IPS-15b (cell line): ENCODE results near the gene BUB1B.
"Not testable (repeated sequence)": the region's sequence is repeated elsewhere in the genome, so short reads cannot be mapped to it uniquely, and the experiment has no call there.

ENCODE experiments used
- H3K27me3 ChIP-seq: one replicate; pipeline ENCODE4 v1.6.1; 2013; ENCODE audit warnings: low read length; ENCODE audit not compliant: control insufficient read depth, insufficient read depth
- H3K36me3 ChIP-seq: one replicate; pipeline ENCODE4 v1.6.1; 2013; ENCODE audit warnings: low read length; ENCODE audit not compliant: control insufficient read depth, insufficient read depth
- H3K4me1 ChIP-seq: one replicate; pipeline ENCODE4 v1.6.1; 2013; ENCODE audit warnings: mild to moderate bottlenecking, low read length; ENCODE audit not compliant: control insufficient read depth, insufficient read depth
- H3K4me3 ChIP-seq: one replicate; pipeline ENCODE4 v1.5.1; 2013; ENCODE audit warnings: low read depth, low read length
- H3K9ac ChIP-seq: one replicate; pipeline ENCODE4 v1.6.1; 2013; ENCODE audit warnings: low read depth, mild to moderate bottlenecking, low read length
- H3K9me3 ChIP-seq: one replicate; pipeline ENCODE4 v1.6.1; 2013; ENCODE audit warnings: mild to moderate bottlenecking, low read length; ENCODE audit not compliant: control insufficient read depth, insufficient read depth

Gene BUB1B

DNA sequence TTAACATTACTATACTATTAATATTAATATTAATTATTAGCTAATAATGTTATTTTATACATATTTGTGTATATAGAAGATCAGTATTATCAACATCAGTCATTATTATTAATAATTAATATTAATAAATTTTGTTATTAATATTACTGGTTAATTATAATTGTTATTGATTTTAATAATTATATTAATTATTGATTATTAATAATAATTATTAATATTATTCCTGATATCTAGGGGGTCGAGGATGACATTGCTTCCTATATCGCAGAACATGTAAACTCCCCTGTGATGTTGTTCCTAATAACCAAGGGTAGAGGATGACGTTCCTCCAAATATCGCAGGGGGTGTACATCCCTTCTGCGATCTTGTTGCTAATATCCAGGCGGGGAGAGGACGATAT is 34.9 kb upstream of the BUB1B start:
- Histone ChIP-seq H3K9ac (no peak overlapping the region), H3K27me3 (no peaks in the 10 kb centered on the region), H3K4me3 (no peak overlapping the region)

DNA sequence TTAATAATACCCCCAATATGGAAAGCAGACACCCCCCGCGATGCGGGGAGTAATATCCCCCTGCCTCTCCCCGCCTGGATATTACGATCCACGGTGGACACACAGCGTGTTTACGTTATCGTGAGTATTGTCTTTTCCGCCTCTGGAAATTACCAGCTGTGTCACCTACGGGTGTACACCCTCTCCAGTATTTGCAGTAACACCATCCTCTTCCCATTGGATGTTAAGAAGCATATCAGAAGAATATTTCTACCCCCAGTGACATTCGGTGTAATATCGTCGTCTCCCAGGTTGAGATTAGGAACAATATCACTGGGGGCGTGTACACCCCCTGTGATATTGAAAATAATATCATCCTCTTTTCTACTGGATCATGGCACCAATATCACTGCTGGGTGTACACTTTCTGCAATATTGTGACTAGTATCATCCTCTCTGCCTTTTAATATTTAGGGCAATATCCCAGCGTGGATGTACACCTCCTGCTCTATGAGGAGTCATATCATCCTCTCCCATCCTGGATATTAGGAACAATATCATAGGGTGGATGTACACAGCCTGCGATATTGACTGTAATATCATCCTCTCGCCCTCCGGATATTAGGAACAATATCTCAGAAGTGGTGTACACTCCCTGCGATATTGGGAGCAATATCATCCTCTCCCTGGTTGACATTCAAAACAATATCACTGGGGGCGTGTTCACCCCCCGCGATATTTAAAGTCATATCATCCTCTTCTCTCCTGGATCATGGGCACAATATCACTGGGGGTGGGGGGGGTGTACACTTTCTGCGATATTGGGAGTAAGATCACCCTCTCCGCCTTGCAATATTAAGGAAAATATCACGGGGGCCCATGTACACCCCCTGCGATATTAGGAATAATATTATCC is 31.9 kb upstream of the BUB1B start:
- Histone ChIP-seq H3K9ac (no peak overlapping the region), H3K9me3 (no peaks in the 10 kb centered on the region), H3K4me1 (no peaks in the 10 kb centered on the region), H3K27me3 (no peaks in the 10 kb centered on the region), H3K4me3 (no peak overlapping the region), H3K36me3 (no peaks in the 10 kb centered on the region)

More for the DNA sequence above, 34.9 kb upstream of the BUB1B start:
- H3K9me3 ChIP-seq = no peaks in the 10 kb centered on the region
- H3K36me3 ChIP-seq = no peaks in the 10 kb centered on the region
- H3K4me1 ChIP-seq = no peaks in the 10 kb centered on the region

DNA sequence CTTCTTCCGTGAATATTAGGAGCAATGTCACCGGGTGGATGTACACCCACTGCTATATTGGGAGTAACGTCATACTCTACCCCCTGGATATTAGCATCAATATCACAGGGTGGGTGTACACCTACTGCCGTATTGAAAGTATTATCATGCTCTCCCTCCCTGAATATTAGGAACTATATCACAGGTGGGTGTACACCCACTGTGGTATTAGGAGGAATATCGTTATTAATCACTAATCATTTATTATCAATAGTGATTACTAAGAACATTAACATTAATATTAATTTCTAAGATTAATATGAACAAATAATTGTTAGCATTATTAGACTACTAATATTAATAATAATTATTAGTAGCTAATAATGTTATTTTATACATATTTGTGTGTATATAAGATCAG is 30.8 kb upstream of the BUB1B start:
- Histone ChIP-seq H3K27me3 (no peaks in the 10 kb centered on the region), H3K9me3 (no peaks in the 10 kb centered on the region), H3K9ac (no peak overlapping the region), H3K4me3 (no peak overlapping the region), H3K4me1 (no peaks in the 10 kb centered on the region), H3K36me3 (no peaks in the 10 kb centered on the region)

DNA sequence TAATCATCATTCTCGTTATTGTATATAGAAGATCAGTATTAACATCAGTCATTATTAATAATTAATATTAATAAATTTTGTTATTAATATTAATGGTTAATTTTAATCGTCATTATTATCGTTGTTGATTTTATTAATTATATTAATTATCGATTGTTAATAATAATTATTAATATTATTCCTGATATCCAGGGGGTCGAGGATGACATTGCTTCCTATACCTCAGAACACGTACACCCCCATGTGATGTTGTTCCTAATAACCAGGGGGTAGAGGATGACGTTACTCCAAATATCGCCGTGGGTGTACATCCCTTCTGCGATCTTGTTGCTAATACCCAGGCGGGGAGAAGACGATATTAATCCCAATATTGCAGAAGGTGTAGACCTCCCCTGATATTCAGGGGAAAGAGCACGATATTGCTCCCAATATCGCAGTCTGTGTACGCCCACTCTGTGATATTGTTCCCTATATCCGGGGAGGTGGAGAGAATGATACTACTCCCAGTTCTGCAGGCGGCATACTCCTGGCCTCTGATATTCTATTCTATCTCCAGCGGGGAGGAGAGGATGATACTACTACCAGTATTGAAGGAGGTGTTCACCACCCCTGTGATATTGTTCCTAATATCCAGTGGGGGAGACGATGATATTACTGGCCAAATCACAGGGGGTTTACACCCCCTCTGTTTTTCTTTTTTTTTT is 29.9 kb upstream of the BUB1B start:
- H3K9ac ChIP-seq = no peak overlapping the region
- H3K36me3 ChIP-seq = no peaks in the 10 kb centered on the region
- no peaks in the 10 kb centered on the region for H3K4me1 ChIP-seq
- no peak overlapping the region for H3K4me3 ChIP-seq
- no peaks in the 10 kb centered on the region for H3K9me3 ChIP-seq
- no peaks in the 10 kb centered on the region for H3K27me3 ChIP-seq

DNA sequence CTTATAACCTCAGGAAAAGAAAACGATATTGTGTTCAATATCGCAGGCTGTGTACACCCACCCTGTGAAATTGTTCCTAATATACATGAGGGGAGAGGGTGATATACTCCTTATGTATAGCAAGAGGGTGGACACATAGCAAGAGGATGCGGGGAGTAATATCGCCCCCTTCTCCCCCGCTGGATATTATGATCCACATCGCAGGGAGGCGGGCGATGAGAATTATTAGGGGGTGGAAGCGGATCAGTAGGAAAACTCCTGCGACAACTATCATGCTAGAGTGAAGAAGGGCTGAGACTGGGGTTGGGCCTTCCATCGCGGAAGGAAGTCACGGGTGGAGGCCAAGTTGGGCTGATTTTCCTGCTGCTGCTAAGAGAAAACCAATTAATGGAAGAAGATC is 27.3 kb upstream of the BUB1B start:
- no peaks in the 10 kb centered on the region for H3K4me1 ChIP-seq
- no peaks in the 10 kb centered on the region for H3K36me3 ChIP-seq

DNA sequence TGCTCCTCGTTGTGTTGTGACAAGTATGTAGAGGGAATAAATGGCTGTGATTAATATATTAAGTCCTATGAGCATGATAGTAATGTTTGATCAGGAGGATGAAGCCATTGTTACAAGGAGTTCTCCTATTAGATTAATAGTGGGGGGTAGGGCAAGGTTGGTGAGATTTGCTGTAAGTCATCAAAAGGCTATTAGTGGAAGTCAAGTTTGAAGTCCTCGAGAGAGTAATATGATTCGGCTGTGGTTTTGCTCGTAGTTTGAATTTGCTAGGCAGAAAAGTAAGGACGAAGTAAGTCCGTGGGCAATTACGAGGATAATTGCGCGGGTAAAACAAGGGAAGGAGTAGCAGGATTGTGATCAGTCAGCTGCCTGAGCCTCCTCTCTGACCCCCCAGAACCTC is 26.0 kb upstream of the BUB1B start:
- Histone ChIP-seq H3K36me3 (no peaks in the 10 kb centered on the region), H3K4me3 (no peak overlapping the region), H3K9ac (no peak overlapping the region), H3K4me1 (no peaks in the 10 kb centered on the region), H3K27me3 (no peaks in the 10 kb centered on the region), H3K9me3 (no peaks in the 10 kb centered on the region)

More for the DNA sequence above, 27.3 kb upstream of the BUB1B start:
- no peak overlapping the region for H3K9ac ChIP-seq
- H3K4me3 ChIP-seq = no peak overlapping the region
- no peaks in the 10 kb centered on the region for H3K27me3 ChIP-seq
- no peaks in the 10 kb centered on the region for H3K9me3 ChIP-seq

DNA sequence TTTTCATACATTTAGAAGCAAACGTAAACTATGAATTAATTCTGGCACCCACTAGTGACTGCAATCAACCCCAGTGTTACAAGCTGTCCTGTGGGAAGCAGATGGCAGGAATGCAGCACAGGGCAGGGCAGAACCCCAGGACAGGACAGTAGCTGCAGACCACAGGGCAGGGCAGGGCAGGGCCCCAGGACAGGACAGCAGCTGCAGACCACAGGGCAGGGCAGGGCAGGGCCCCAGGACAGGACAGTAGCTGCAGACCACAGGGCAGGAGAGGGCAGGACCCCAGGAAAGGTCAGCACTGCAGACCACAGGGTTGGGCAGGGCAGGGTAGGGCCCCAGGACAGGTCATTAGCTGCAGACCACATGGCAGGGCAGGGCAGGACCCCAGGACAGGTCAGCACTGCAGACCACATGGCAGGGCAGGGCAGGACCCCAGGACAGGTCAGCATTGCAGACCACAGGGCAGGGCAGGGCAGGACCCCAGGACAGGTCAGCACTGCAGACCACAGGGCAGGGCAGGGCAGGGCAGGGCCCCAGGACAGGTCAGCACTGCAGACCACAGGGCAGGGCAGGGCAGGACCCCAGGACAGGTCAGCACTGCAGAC is 24.9 kb upstream of the BUB1B start:
- not testable (repeated sequence) for H3K4me3 ChIP-seq, H3K9ac ChIP-seq, H3K9me3 ChIP-seq, H3K27me3 ChIP-seq, H3K36me3 ChIP-seq, H3K4me1 ChIP-seq

DNA sequence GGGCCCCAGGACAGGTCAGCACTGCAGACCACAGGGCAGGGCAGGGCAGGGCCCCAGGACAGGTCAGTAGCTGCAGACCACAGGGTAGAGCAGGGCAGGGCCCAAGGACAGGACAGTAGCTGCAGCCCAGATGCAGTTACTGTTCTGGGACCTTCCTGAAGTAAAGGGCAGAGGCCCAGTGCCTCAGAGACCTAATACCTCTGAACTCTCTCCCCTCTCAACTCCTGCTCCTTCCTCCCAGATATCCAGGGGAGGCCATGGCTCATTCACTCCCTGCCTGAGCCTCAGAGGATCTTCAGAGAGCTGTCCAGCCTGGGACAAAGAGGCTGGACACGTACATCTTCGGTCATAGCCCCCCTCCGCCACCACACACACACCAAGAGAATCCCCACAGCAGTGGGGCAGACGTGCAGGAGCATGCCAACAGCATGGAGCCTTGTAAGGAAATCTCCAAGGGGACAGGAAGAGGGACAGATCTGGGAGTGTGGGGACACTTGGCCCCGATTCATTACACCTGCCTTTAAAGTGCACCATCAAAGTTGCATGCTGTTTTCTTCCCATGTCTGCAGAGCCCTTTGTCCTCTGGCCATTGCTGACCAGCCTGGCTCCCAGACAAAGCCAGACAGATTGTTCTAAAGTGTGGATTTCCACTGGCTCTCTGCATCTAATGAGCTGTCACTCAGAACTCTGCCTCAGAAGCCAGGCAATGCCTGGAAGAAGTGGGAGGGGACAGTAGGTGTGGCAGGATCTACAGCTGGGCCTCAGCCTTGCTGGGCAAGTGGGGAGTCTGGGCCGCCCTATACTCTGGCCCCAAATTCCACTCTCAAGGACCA is 24.2 kb upstream of the BUB1B start:
- H3K9ac ChIP-seq = no peak overlapping the region
- no peaks in the 10 kb centered on the region for H3K27me3 ChIP-seq
- H3K36me3 ChIP-seq = no peaks in the 10 kb centered on the region
- no peak overlapping the region for H3K4me3 ChIP-seq
- H3K4me1 ChIP-seq = no peaks in the 10 kb centered on the region
- no peaks in the 10 kb centered on the region for H3K9me3 ChIP-seq

DNA sequence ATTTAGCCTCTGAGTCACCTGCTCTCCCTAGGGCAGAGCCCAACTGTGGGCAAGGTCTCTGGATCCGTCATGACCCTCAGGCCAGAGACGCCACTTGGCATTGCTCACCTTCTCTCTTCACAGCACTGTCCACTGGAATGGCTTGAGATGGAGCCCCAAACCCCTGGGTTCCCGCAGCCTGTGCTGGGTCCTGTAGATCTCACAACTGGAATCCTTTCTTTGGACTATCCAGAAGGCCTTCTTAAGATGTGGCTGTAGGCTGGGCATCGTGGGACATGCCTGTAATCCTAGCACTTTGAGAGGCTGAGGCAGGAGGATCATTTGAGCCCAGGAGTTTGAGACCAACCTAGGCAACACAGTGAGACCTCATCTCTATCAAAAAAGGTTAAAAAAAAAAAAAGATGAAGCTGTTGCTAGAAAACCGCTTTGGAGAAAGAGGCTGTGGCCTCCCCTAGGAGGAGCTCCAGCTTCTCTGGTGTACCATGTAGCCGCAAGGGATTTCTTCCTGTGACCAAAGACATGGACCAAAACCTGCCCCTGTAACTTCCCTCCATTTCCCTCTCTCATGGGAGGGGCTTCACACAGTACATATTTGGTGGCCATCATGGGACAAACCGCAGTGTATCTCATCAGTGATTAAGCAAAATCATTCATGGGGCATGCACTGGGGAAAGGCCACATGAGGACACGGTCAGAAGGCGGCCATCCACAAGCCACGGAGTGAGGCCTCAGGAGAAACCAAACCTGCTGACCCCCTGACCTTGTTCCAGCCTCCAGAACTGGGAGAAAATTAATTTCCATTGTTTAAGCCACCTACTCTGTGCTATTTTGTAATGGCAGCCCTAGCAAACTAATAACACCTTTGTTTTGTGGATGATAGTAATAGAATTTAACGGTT is 23.3 kb upstream of the BUB1B start:
- no peaks in the 10 kb centered on the region for H3K9me3 ChIP-seq
- no peaks in the 10 kb centered on the region for H3K27me3 ChIP-seq
- no peak overlapping the region for H3K9ac ChIP-seq
- H3K4me1 ChIP-seq = no peaks in the 10 kb centered on the region
- H3K36me3 ChIP-seq = no peaks in the 10 kb centered on the region
- no peak overlapping the region for H3K4me3 ChIP-seq

DNA sequence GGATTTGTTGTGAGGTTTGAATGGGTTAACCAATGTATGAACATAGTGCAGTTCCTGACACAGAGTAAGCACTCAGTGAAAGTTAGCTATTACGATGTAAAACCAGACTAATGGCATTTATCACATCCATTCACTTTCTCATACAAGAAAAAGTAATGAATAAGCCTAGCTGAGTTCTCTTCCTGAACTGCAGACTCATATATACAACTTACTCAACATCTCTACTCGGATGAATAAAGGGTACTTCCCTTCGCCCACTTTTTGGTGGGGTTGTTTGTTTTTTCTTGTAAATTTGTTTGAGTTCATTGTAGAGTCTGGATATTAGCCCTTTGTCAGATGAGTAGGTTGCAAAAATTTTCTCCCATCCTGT is 22.7 kb upstream of the BUB1B start:
- H3K4me1 ChIP-seq, H3K9ac ChIP-seq, H3K4me3 ChIP-seq, H3K36me3 ChIP-seq, H3K27me3 ChIP-seq, H3K9me3 ChIP-seq: not testable (repeated sequence)

DNA sequence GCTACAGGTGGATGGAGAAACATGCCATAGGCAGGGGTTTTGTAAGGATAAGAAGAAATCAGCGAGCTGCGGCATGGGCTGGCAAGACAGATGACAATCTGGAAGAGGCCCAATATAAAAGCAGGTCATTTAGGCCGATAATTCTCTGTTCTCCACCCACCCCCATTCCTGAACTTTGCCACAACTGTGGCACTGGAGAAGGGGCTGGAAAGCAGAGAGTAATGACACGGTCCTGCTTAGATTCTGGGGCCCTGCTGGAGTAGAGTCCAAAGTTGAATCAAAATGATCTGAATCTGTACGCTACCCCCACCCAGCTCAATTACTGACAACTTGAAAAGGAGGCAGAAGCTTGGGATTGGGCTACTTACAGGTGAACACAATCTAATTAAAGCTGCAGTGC is 18.4 kb upstream of the BUB1B start:
- no peaks in the 10 kb centered on the region for H3K27me3 ChIP-seq
- no peak overlapping the region for H3K4me3 ChIP-seq
- no peak overlapping the region for H3K9ac ChIP-seq
- no peaks in the 10 kb centered on the region for H3K9me3 ChIP-seq
- no peaks in the 10 kb centered on the region for H3K36me3 ChIP-seq
- no peaks in the 10 kb centered on the region for H3K4me1 ChIP-seq
